HepG2 (cell line): ENCODE results near the gene EHD1. TPM values are rescaled to one million over a fixed set of nuclear protein-coding genes. Genes with fewer than 3 reads are reported as not detected.

Source experiments
- CEBPG ChIP-seq: IDR thresholded peaks from 2 replicates; pipeline ENCODE4 v1.6.1; 2016
- HDAC1 ChIP-seq: sonication (generic); formaldehyde crosslinking; IDR thresholded peaks from 2 replicates; pipeline ENCODE4 v1.5.1; 2020; ENCODE audit warnings: mild to moderate bottlenecking, missing genetic modification reagents
- HNF4A ChIP-seq: sonication (generic); formaldehyde crosslinking; IDR thresholded peaks from 2 replicates; pipeline ENCODE4 v1.4.0; 2020; ENCODE audit warnings: missing genetic modification reagents
- KDM2A ChIP-seq: sonication (generic); formaldehyde crosslinking; IDR thresholded peaks from 2 replicates; pipeline ENCODE4 v1.4.0; 2020; ENCODE audit warnings: low read depth, missing genetic modification reagents, borderline replicate concordance
- MAX ChIP-seq: IDR thresholded peaks from 2 replicates; pipeline ENCODE4 v1.6.1; 2012; ENCODE audit warnings: inconsistent platforms
- RARA ChIP-seq: IDR thresholded peaks from 2 replicates; pipeline ENCODE4 v1.6.1; 2016; ENCODE audit warnings: missing genetic modification reagents, missing compliant biosample characterization
- REPIN1 ChIP-seq: sonication (generic); formaldehyde crosslinking; IDR thresholded peaks from 2 replicates; pipeline ENCODE4 v1.8.0; 2022; ENCODE audit warnings: missing genetic modification reagents, low read depth, mild to moderate bottlenecking, borderline replicate concordance
- TBL1XR1 ChIP-seq: fragments of 150-350 bp; IDR thresholded peaks from 2 replicates; pipeline ENCODE4 v1.6.1; 2014; ENCODE audit warnings: borderline replicate concordance, low read length; ENCODE audit not compliant: partially characterized antibody
- TFAP4 ChIP-seq: sonication (generic); IDR thresholded peaks from 2 replicates; pipeline ENCODE4 v1.6.1; 2016; ENCODE audit warnings: low read depth, borderline replicate concordance
- ZBTB33 ChIP-seq: sonication (generic); formaldehyde crosslinking; IDR thresholded peaks from 2 replicates; pipeline ENCODE4 v1.4.0; 2020; ENCODE audit warnings: missing genetic modification reagents
- ZC3H13 ChIP-seq: sonication (generic); formaldehyde crosslinking; IDR thresholded peaks from 2 replicates; pipeline ENCODE4 v1.8.1; 2023; ENCODE audit warnings: mild to moderate bottlenecking, missing genetic modification reagents, moderate library complexity
- ZNF260 ChIP-seq: sonication (generic); formaldehyde crosslinking; IDR thresholded peaks from 2 replicates; pipeline ENCODE4 v1.4.0; 2020; ENCODE audit warnings: missing genetic modification reagents, low read depth, mild to moderate bottlenecking, borderline replicate concordance
- ZNF687 ChIP-seq: sonication (generic); formaldehyde crosslinking; IDR thresholded peaks from 2 replicates; pipeline ENCODE4 v1.5.1; 2020; ENCODE audit warnings: mild to moderate bottlenecking, missing genetic modification reagents, moderate library complexity
- ZNF768 ChIP-seq: sonication (generic); formaldehyde crosslinking; IDR thresholded peaks from 2 replicates; pipeline ENCODE4 v1.4.0; 2020; ENCODE audit warnings: missing genetic modification reagents
- ZSCAN31 ChIP-seq: sonication (generic); formaldehyde crosslinking; IDR thresholded peaks from 2 replicates; pipeline ENCODE4 v1.5.0; 2020; ENCODE audit warnings: low read depth, mild to moderate bottlenecking, missing genetic modification reagents
- polyA plus RNA-seq, 8 experiments: library from polyadenylated mRNA; depleted of rRNA in 3 of 8; stranded (reverse) in 7 of 8; unstranded in 1 of 8; fragments of >200 nt; fragmentation: Illumina TruSeq in 4 of 8; extraction: Trizol in 4 of 8; gene quantifications; 2 replicates each; pipeline versions ENCODE4 v1.2.1 to v1.2.3, GENCODE V29; 2011 to 2016; ENCODE audit warnings: low read depth in 4 of 8, missing spikeins in 1 of 8, mixed read lengths in 1 of 8; ENCODE audit not compliant: insufficient read depth in 1 of 8
- total RNA-seq, 5 experiments: library from RNA; depleted of rRNA; stranded (reverse); fragments of >200 nt; fragmentation: Illumina TruSeq; extraction: Trizol; gene quantifications; 2 replicates each; pipeline ENCODE4 v1.2.3, GENCODE V29; 2016; ENCODE audit warnings: low read depth in 1 of 5

The EHD1 gene
- total and polyA plus RNA-seq, 2 of the 13 experiments (the other 11 are each of a cell fraction or from before 2014, with no cell fraction given), result 23.6 to 26.6 TPM

GRCh38 chr11:64875369-64876228 is 2.8 kb downstream of the EHD1 start (continued):
- peak; percentile 75 for TF ChIP-seq ZNF687 (CRISPR knock-in tag)
- no peak for TF ChIP-seq ZNF260 (CRISPR knock-in tag)
- peak; percentile 40; the same call in 1 of the 2 replicates for TF ChIP-seq HDAC1 (CRISPR knock-in tag)
- TF ChIP-seq ZNF768 (CRISPR knock-in tag), result peak; percentile 21; the same call in 1 of the 2 replicates
- peak; percentile 18; the same call in 1 of the 2 replicates for TF ChIP-seq ZC3H13 (CRISPR knock-in tag)
- TF ChIP-seq ZBTB33, result 0 out of 2 replicates have a peak, but pooled peaks have one; percentile 25
- peak; percentile 44; the same call in 1 of the 2 replicates for TF ChIP-seq MAX
- no peak for TF ChIP-seq CEBPG (CRISPR knock-in tag)
- TF ChIP-seq TBL1XR1, result no peak
- TF ChIP-seq HNF4A (CRISPR knock-in tag), result peak; percentile 73
- TF ChIP-seq RARA (CRISPR knock-in tag), result 0 out of 2 replicates have a peak, but pooled peaks have one; percentile 41
- 0 out of 2 replicates have a peak, but pooled peaks have one; percentile 35 for TF ChIP-seq REPIN1 (CRISPR knock-in tag)
- no peak for TF ChIP-seq ZSCAN31 (CRISPR knock-in tag)
- 0 out of 2 replicates have a peak, but pooled peaks have one; percentile 17 for TF ChIP-seq KDM2A (CRISPR knock-in tag)
- TF ChIP-seq TFAP4, result peak; percentile 72; the same call in 1 of the 2 replicates
